GM19238 (cell line): ENCODE data around the gene CD34.
"Not testable (repeated sequence)": the region's sequence is repeated elsewhere in the genome, so short reads cannot be mapped to it uniquely, and the experiment has no call there.

Experiments used
- DNase-seq: peaks from one replicate; pipeline ENCODE4 v3.0.0; 2011; ENCODE audit warnings: low spot score; ENCODE audit not compliant: insufficient read length

CD34 gene

GRCh38 chr1:207933205-207933800 is 22.4 kb upstream of the CD34 start:
- DNase-seq, result no peak

DNA sequence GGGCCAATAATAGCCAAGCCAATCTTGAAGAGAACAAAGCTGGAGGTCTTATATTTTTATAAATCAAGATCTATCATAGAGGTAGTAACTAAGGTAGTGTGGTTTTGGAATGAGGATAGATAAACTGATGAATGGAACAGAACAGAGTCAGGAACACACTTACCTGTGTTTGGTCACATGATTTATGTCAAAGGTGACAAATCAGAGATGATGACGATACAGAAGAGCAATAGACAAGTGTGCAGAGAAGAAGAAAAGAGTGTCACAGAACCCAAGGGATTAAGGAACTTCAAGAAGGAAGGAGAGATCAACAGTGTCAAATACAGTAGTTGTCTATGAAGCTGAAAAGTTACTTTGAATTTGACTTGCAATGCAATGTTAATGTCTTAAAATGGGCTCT is 16.1 kb upstream of the CD34 start:
- DNase-seq, result no peak

- not testable (repeated sequence) for DNase-seq
These were observed 15.0 kb upstream of the CD34 start for GRCh38 chr1:207925969-207926368.

DNA sequence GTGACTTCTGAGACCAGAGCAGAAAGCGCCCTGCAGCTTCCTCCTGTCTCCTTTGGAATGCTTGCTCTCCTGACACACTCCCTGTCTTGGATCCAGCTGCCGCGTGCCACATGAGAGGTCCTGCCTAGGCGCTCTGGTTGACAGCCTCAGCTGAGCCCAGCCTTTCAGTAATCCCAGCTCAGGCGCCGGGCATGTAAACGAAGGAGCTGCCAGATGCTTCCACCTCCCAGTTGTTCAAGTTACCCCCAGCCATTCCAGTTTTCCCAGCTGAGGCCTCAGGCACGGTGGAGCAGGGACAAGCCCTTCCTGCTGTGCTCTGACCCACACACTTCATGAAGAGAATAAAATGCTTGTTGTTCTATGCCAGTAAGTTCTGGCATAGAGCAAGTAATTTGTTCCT is 14.3 kb upstream of the CD34 start:
- DNase-seq, result no peak

DNA sequence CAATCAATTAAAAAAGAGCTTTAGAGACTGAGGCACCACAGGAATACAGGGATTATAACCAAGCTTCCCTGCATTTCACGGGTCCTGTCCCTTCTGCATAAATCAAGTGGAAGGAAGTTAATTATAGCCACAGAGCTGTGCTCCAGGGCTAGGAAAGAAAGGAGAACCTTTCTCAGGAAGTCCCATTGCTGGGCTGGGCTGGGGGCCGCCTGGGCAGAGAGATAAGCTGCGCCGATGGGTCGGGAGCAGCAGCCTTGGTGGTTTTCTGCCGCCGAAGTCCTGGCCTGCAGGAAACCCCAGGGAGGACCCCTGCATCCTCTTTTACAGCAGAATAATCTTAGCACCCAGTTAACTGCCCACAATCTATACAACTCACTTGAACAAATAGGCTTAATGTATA is 12.6 kb upstream of the CD34 start:
- DNase-seq, result no peak

DNA sequence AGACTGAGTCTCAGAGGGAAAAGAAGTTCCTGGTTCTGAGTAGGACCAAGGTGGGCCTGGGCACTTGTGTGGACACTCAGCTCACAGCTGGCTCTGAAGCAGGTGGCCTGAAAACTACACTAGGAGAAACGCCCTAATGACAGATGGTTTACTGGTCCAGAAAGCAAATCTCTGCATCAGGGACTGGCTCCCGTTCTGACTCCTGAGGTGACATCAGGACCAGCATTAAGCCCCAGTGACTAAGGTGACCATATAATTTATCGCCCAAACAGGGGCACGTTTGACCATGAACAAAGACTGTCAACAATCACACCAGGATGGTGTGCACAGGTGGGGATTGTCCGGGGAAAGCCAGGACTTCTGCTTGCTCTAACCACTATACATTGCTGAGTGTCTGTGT is 12.2 kb upstream of the CD34 start:
- DNase-seq, result no peak

GRCh38 chr1:207922554-207922953 is 11.6 kb upstream of the CD34 start:
- no peak for DNase-seq

- no peak for DNase-seq
These were observed 10.4 kb upstream of the CD34 start for GRCh38 chr1:207921321-207921720.

DNA sequence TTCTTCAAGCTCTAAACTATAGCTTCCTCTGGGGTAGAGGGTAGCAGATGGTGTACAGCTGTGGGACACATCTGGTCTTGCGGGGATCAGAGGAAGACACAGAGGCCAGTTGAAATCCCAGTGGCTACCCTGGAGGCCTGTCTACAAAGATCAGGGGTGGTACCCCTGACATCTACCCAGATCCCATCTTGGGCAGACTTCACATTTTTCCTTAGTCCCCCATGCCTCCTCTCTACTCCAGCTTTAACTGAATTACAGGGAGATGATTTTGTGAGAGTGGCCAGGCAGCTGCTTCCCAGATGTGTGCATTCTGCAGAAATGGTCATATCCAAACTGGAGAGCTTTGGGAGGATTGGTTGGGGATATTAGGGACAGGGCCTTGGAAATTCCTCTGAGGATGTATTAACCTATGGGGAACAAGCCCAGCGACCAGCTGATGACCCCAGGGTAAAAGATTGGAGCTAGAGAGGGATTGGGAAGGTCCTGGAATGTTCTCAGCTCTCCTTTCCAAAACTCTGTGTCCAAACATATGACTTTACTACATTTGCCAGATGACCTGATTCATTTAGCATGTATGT is 9.6 kb upstream of the CD34 start:
- DNase-seq, result no peak

DNA sequence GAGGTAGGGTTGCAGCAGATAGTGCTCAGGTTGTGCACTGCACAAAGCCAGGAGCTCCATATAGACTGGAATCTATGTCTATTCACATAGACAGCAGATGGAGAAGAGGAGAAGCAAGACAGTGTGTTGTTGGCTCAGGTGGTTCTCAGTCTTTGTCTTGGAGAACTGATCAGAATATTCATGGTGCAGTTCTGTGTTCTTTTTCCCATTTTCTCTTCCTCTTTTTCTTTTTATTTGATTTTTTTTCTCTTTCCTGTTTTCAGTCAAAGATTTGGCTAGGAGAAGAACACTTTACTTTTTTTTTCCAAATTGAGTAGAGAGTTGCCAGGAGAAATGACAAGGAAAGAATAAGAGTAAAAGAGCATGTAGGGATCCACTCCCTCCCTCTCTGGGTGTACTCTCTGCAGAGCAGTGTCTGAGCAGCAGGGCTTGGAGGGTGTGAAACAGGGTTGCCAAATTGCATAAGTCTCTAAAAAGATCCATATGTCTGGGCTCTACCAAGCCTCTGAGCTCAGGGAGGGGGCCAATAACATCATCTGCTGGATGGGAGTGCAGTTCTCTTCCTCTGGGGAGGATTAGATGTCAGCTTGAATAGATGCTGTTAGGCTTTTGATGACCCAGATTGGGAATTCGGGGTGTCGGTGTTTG is 8.7 kb upstream of the CD34 start:
- DNase-seq, result no peak

DNA sequence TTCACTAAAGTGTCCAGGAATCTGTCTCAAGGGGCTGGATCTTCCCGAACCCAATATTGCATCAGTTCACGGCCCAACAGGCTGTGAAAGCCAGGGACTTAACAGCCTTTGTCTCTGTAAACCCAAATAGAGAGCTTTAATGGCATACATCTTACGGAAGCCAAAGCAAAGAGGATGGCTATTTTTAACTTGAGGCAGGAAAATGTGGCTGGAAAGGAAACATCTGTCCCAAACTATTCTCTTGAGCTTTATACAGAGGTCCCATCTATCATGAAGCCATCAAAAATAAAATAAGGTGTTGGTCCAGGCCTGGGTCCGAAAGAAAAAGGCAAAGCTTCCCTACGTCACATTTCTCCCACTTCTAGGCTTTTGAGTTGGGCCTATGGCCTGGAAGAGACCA is 7.7 kb upstream of the CD34 start:
- DNase-seq, result no peak

- no peak for DNase-seq
These were observed 7.1 kb upstream of the CD34 start for GRCh38 chr1:207918011-207918410.

DNA sequence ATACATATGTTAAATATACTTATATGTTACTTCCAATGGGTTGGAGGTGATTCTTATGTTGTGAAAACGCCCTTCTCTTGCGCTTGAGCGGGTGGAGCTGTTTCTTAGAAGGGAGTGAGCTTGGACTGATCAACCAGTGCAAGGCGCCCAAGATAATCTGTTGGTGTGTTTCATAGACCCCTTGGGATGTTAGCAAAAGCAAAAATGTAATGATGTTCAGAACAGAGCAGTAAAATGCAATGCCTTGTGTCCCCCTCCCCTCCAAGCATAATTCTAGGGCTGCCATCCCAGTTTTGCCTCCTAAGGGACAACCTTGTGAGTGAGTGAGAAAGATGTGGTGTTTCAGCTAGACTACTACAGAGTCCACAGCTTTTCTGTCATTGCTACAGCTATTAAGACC is 6.2 kb upstream of the CD34 start:
- DNase-seq, result no peak

DNA sequence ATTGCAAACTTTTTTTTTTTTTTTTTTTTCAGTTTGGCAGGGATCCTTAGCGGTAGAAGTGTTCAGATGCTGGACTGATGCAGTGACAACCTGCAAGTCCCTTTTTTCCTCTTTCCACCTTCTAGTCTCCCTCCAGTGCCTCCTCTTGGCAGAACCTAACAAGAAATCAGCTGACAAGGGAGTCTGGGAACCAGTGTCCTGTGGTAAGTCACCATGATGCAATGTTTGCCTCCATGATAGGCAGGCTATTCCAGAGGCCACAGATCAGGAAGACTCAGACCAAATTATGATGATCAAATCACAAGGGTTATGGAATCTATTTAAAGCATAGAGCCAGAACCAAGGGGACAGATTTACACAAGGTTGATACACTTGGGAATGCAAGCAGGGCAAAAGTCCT is 3.0 kb upstream of the CD34 start:
- DNase-seq, result no peak

- no peak for DNase-seq
These were observed 1.2 kb upstream of the CD34 start for GRCh38 chr1:207911856-207912760.

- DNase-seq, result no peak
These were observed 1.2 kb downstream of the CD34 start for GRCh38 chr1:207909687-207910086.

GRCh38 chr1:207908107-207908734 is 2.7 kb downstream of the CD34 start:
- no peak for DNase-seq

DNA sequence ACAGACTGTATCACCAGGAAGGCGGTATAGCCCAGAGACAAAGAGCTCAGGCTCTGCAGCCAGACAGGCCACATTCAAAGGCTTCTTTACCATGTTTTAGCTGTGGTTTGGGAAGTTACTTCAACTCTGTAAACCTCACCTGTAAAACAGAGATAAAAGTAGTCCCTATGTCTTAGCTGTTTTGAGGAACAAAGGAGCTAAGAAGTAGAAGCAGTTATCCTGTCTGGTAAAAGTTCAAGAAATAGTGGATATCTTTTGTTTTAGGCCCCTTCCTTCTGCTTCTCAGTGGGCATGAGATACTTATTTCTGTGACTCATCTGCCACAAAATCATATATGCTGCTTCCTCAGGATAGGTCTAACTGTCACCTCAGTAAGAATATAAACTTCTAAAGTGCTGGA is 6.5 kb downstream of the CD34 start:
- no peak for DNase-seq

DNA sequence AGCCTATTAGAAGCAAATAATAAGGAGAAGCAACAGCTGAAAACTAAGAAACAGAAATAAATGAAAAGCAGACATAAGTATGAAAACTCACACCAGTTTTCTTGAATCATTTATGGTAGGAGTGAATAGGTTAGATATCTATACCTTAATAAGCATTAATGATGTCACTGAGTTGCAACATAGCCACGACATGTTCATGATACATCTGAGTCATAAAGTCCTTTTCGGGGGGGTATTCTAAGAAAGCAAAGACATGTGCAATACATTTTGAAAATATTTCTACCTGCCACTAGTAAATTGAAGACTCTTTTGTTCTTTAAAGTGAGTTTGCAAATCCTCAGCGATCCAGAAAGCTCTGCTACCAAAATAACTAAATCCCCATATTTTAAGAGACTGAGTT is 7.2 kb downstream of the CD34 start:
- no peak for DNase-seq

DNA sequence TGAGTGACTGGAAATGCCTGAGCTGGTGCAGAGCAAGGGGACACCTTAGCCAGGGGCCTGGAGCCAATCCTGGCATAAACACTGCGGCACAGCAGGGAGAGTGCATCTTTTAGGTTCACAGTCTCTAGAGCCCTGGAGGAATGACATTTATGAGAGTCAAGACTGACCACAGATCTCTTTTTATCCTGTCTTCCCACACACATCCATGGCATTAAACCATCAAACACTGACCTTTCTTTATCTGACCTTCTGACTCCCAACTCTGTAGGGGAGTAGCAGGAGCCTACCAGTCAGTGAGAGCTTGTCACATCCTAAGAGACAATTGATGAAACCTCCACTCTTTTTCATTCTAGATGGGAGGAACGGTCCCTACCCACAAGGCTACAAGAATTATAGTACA is 7.9 kb downstream of the CD34 start:
- no peak for DNase-seq

DNA sequence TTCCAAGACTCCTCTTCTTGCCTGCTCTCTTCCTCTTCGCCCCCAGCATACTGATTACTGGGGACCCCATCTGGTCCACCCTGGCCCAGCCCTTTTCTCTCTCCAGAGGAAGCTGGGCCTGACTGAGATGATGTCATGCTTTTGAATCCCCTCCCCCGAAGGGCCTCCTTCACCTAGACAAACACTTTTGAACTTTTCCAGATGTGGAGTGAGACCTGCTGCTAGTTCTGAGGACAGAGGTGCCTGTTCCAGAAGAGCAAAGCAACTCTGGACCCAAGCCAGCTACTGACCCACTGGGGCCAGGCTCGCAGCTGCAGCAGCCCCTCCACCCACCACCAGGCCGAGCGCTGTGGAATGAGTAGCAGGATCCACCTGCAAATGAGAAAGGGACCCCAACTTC is 8.4 kb downstream of the CD34 start:
- DNase-seq, result no peak
